ENCODE measurements around the gene CLOCK. TPM values are rescaled to one million over a fixed set of nuclear protein-coding genes. Genes with fewer than 3 reads are reported as not detected.

Gene CLOCK
- total RNA-seq, 1 donor from 2014 or later, result 35.9 TPM

DNA sequence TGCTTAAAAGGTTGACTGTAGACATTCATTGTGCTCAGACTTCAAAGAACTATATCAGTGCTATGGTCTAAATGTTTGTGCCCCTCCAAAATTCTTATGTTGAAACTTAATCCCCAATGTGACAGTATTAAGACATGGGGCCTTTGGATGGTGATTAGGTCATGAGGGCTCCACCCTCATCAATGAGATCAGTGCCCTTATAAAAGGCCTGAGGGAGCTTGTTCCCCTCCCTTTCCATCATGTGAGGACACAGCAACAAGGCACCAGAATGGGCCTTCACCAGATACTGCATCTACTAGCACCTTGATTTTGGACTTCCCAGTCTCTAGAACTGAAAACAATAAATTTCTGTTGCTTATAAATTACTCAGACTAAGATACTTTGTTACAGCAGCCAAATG lies 28.3 kb downstream of the CLOCK start:
- Histone ChIP-seq H3K79me2 (ENCODE audit: low read depth) (peaks cover 49% of the 10 kb centered on the region), H2AFZ (replicated peaks) (no peak overlapping the region), H3K4me3 (no peak overlapping the region), H3K36me3 (no peaks in the 10 kb centered on the region), H3K9ac (no peak overlapping the region), H3K4me2 (no peak overlapping the region), H3K27ac (no peak overlapping the region), H3F3A (ENCODE audit: low read depth) (no peaks in the 10 kb centered on the region), H3K9me3 (ENCODE audit: low read depth) (no peaks in the 10 kb centered on the region), H3K27me3 (no peaks in the 10 kb centered on the region), H3K4me1 (no peaks in the 10 kb centered on the region), H4K20me1 (ENCODE audit: low read depth) (no peaks in the 10 kb centered on the region)
- no peaks in the 10 kb centered on the region for H3K4me1 Mint-ChIP-seq
- no peak for DNase-seq (ENCODE audit: low spot score)
- TF ChIP-seq EZH2phosphoT487 (IDR thresholded peaks at IDR 0.05) (no peak), EZH2 (IDR thresholded peaks at IDR 0.05) (no peak)
- TF ChIP-seq, protein P1, sequence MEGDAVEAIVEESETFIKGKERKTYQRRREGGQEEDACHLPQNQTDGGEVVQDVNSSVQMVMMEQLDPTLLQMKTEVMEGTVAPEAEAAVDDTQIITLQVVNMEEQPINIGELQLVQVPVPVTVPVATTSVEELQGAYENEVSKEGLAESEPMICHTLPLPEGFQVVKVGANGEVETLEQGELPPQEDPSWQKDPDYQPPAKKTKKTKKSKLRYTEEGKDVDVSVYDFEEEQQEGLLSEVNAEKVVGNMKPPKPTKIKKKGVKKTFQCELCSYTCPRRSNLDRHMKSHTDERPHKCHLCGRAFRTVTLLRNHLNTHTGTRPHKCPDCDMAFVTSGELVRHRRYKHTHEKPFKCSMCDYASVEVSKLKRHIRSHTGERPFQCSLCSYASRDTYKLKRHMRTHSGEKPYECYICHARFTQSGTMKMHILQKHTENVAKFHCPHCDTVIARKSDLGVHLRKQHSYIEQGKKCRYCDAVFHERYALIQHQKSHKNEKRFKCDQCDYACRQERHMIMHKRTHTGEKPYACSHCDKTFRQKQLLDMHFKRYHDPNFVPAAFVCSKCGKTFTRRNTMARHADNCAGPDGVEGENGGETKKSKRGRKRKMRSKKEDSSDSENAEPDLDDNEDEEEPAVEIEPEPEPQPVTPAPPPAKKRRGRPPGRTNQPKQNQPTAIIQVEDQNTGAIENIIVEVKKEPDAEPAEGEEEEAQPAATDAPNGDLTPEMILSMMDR (IDR thresholded peaks at IDR 0.05), result no peak
- H3K36me3 Mint-ChIP-seq, result peaks cover 27% of the 10 kb centered on the region
- no peaks in the 10 kb centered on the region for H3K27me3 Mint-ChIP-seq (ENCODE audit: insufficient read depth, low read depth)
- H3K9me3 Mint-ChIP-seq, result peaks cover 27% of the 10 kb centered on the region
- no peak overlapping the region for H3K27ac Mint-ChIP-seq
- H3K4me3 Mint-ChIP-seq, result no peak overlapping the region

DNA sequence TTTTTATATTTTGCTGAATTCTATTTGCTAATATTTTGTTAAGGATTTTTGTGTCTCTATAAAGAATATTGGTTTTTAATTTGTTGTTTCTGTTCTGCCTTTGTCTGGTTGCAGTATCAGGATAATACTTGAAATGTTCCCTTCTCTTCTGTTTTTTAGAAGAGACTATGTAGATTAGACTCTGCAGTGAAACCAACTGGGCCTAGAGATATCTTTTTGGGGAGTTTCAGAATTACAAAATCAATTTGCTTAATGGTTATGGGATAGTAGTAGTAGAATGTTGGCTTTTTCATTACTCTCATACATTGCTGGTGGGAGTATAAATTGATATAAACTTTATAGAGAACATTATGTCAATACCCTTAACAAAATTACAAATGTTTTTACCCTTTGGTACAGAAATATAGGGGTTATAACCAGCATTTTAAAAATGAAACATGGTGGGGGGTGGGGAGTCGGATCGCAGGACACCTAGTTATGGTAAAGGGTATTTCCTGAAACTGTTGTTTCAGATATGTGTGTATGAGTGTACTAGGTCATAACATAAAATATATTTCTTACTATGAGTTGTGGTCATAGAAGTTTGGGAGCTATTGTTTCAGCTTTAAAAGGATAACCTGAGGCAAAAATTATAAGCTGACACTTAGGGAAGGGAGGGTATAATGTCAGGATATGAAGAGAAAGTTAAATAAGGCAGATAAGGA lies 29.0 kb downstream of the CLOCK start:
- Histone ChIP-seq H3K27ac (no peak overlapping the region), H3K36me3 (no peaks in the 10 kb centered on the region), H3K4me2 (no peak overlapping the region), H3F3A (ENCODE audit: low read depth) (no peaks in the 10 kb centered on the region), H3K9ac (no peak overlapping the region), H3K9me3 (ENCODE audit: low read depth) (no peaks in the 10 kb centered on the region), H3K79me2 (ENCODE audit: low read depth) (peaks cover 43% of the 10 kb centered on the region), H2AFZ (replicated peaks) (no peak overlapping the region), H4K20me1 (ENCODE audit: low read depth) (no peaks in the 10 kb centered on the region), H3K4me1 (no peaks in the 10 kb centered on the region), H3K4me3 (no peak overlapping the region), H3K27me3 (no peaks in the 10 kb centered on the region)
- Mint-ChIP-seq H3K4me3 (no peak overlapping the region), H3K9me3 (peaks cover 28% of the 10 kb centered on the region), H3K27me3 (ENCODE audit: insufficient read depth, low read depth) (no peaks in the 10 kb centered on the region), H3K36me3 (peaks cover 24% of the 10 kb centered on the region), H3K4me1 (no peaks in the 10 kb centered on the region), H3K27ac (no peak overlapping the region)
- TF ChIP-seq EZH2 (IDR thresholded peaks at IDR 0.05), result no peak
- no peak for TF ChIP-seq EZH2phosphoT487 (IDR thresholded peaks at IDR 0.05)
- TF ChIP-seq, protein P1 (IDR thresholded peaks at IDR 0.05), result no peak
- DNase-seq (ENCODE audit: low spot score), result no peak

DNA sequence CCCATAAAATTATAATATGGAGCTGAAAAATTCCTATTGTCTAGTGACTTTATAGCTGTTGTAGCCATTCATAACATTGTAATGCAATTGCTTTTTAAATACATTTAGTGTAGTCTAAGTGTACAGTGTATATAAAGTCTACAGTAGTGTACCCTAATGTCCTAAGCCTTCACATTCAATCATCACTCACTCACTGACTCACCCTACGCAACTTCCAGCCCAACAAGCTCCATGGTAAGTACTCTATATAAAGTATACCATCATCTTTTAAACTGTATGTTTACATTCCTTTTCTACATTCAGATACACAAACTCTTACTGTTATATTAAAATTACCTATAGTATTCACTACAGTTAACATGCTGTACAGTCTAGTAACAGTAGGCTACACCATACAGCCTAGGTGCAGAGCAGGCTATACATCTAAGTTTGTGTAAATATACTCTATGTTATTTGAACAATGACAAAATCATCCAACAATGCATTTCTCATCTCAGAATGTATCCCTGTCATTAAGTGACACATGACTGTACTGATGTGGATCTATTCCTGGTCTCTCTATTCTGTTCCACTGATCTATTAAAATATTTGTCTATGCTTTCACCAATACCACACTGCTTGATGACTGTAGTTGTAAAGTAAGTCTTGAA lies 33.7 kb downstream of the CLOCK start:
- no peak overlapping the region for H3K4me3 Mint-ChIP-seq
- no peaks in the 10 kb centered on the region for H3K4me1 Mint-ChIP-seq
- H3K27me3 Mint-ChIP-seq (ENCODE audit: insufficient read depth, low read depth), result no peaks in the 10 kb centered on the region
- peaks cover 10% of the 10 kb centered on the region for H3K9me3 Mint-ChIP-seq
- H3K4me1 ChIP-seq, result no peaks in the 10 kb centered on the region
- H3F3A ChIP-seq (ENCODE audit: low read depth), result no peaks in the 10 kb centered on the region
- H3K27me3 ChIP-seq, result no peaks in the 10 kb centered on the region
- no peak overlapping the region for H3K27ac ChIP-seq
- no peak overlapping the region for H3K27ac Mint-ChIP-seq
- no peak overlapping the region for H3K9ac ChIP-seq
- no peak overlapping the region for H2AFZ ChIP-seq (replicated peaks)
- no peak overlapping the region for H3K4me2 ChIP-seq
- TF ChIP-seq, protein P1 (IDR thresholded peaks at IDR 0.05), result no peak
- no peak for TF ChIP-seq EZH2phosphoT487 (IDR thresholded peaks at IDR 0.05)
- TF ChIP-seq EZH2 (IDR thresholded peaks at IDR 0.05), result no peak
- H4K20me1 ChIP-seq (ENCODE audit: low read depth), result no peaks in the 10 kb centered on the region
- H3K4me3 ChIP-seq, result no peak overlapping the region
- H3K79me2 ChIP-seq (ENCODE audit: low read depth), result peaks cover 33% of the 10 kb centered on the region
- no peaks in the 10 kb centered on the region for H3K9me3 ChIP-seq (ENCODE audit: low read depth)
- H3K36me3 ChIP-seq, result no peaks in the 10 kb centered on the region
- no peak for DNase-seq (ENCODE audit: low spot score)
- peaks cover 22% of the 10 kb centered on the region for H3K36me3 Mint-ChIP-seq

Data from neural progenitor cell (in vitro differentiated cells).